CMK (cell line): ENCODE measurements around the gene ANP32A.

Experiments used
- DNase-seq: peaks from one replicate; pipeline ENCODE4 v3.0.0-alpha.2; 2010; ENCODE audit warnings: low read depth

The ANP32A gene

GRCh38 chr15:68797599-68798345, 22.9 kb downstream of the ANP32A start:
- no peak for DNase-seq

GRCh38 chr15:68797191-68797590, 23.5 kb downstream of the ANP32A start:
- DNase-seq, result no peak

- DNase-seq, result no peak
These were observed 24.1 kb downstream of the ANP32A start for GRCh38 chr15:68796576-68796975.

GRCh38 chr15:68795298-68795848, 25.3 kb downstream of the ANP32A start:
- no peak for DNase-seq

GRCh38 chr15:68794863-68795262, 25.8 kb downstream of the ANP32A start:
- DNase-seq, result no peak

GRCh38 chr15:68794307-68794706, 26.4 kb downstream of the ANP32A start:
- no peak for DNase-seq

GRCh38 chr15:68793776-68794175, 26.9 kb downstream of the ANP32A start:
- DNase-seq, result no peak

GRCh38 chr15:68792901-68793766, 27.6 kb downstream of the ANP32A start:
- DNase-seq, result no peak

- DNase-seq, result no peak
These were observed 29.0 kb downstream of the ANP32A start for GRCh38 chr15:68791431-68792283.

- no peak for DNase-seq
These were observed 29.8 kb downstream of the ANP32A start for GRCh38 chr15:68790910-68791309.

- DNase-seq, result no peak
These were observed 30.5 kb downstream of the ANP32A start for GRCh38 chr15:68790242-68790575.

GRCh38 chr15:68789534-68790241, 31.0 kb downstream of the ANP32A start:
- DNase-seq, result no peak

GRCh38 chr15:68789091-68789490, 31.6 kb downstream of the ANP32A start:
- DNase-seq, result no peak

GRCh38 chr15:68788264-68788624, 32.5 kb downstream of the ANP32A start:
- no peak for DNase-seq

GRCh38 chr15:68787609-68788263, 33.0 kb downstream of the ANP32A start:
- DNase-seq, result no peak

GRCh38 chr15:68786753-68787152, 33.9 kb downstream of the ANP32A start:
- no peak for DNase-seq

- no peak for DNase-seq
These were observed 35.2 kb downstream of the ANP32A start for GRCh38 chr15:68785541-68785940.

GRCh38 chr15:68784206-68784605, 36.5 kb downstream of the ANP32A start:
- no peak for DNase-seq

GRCh38 chr15:68783226-68784058, 37.3 kb downstream of the ANP32A start:
- DNase-seq, result no peak

- no peak for DNase-seq
These were observed 38.0 kb downstream of the ANP32A start for GRCh38 chr15:68782589-68783161.
